Measurements from ENCODE around the gene BRF1.

GRCh38 chr14:105312973-105313372 lies 12.2 kb upstream of the BRF1 start:
- TF ChIP-seq CTCF (IDR thresholded peaks at IDR 0.05; ENCODE audit: poor library complexity): no peak
- no peak for TF ChIP-seq EZH2phosphoT487 (IDR thresholded peaks at IDR 0.05; ENCODE audit: low read depth, severe bottlenecking, unreplicated experiment)

Data from hepatocyte (in vitro differentiated cells).